Heart right ventricle (tissue), 16 donors: Measurements from ENCODE around the gene BORCS5. TPM values are rescaled to one million over a fixed set of nuclear protein-coding genes. Genes with fewer than 3 reads are reported as not detected.

Source experiments
- ATAC-seq, 8 donors: fragments of 200-7000 bp; cut with Tn5 transposase; one replicate each; pipeline ENCODE4 v1.9.1; 2020; ENCODE audit warnings: mild to moderate bottlenecking in 8 of 8, moderate library complexity in 8 of 8, moderate number of reproducible peaks in 1 of 8
- DNase-seq, 2 donors: peaks; one replicate each; pipeline ENCODE4 v3.0.0-alpha.2; 2020
- H3K27ac ChIP-seq, 10 donors: fragments of 200-600 bp; sonication (generic) in 2 of 10; one replicate each; pipeline versions ENCODE4 v1.5.0 to v1.8.0; 2020 to 2022; ENCODE audit warnings: mild to moderate bottlenecking in 3 of 10
- H3K27me3 ChIP-seq, 7 donors: fragments of 200-600 bp; one replicate each; pipeline ENCODE4 v1.8.0; 2021 to 2022; ENCODE audit warnings: mild to moderate bottlenecking in 2 of 7
- H3K36me3 ChIP-seq, 9 donors: fragments of 200-600 bp; sonication (generic) in 1 of 9; one replicate each; pipeline versions ENCODE4 v1.5.0 to v1.8.0; 2020 to 2022; ENCODE audit warnings: mild to moderate bottlenecking in 2 of 9
- H3K4me1 ChIP-seq, 9 donors: fragments of 200-600 bp; sonication (generic) in 1 of 9; one replicate each; pipeline versions ENCODE4 v1.5.0 to v1.8.0; 2020 to 2022; ENCODE audit warnings: mild to moderate bottlenecking in 4 of 9
- H3K4me3 ChIP-seq, 10 donors: fragments of 200-600 bp; sonication (generic) in 2 of 10; one replicate each; pipeline versions ENCODE4 v1.5.0 to v1.8.0; 2020 to 2022; ENCODE audit warnings: mild to moderate bottlenecking in 7 of 10, moderate library complexity in 2 of 10
- H3K9me3 ChIP-seq, 11 donors: fragments of 200-600 bp in 10 of 11; sonication (generic) in 2 of 11; one replicate each; pipeline versions ENCODE4 v1.5.0 to v1.8.0; 2013 to 2022; ENCODE audit warnings: mild to moderate bottlenecking in 2 of 11, control low read depth in 1 of 11, moderate library complexity in 1 of 11
- WGBS, 2 donors: extraction: QIAGEN DNeasy Blood & Tissue Kit; methylation state at CpG; one replicate each; pipeline ENCODE4 v1.1.7; 2013; ENCODE audit warnings: inconsistent platforms in 1 of 2; 5-methylcytosine and 5-hydroxymethylcytosine counted together
- intact Hi-C, 10 donors: fragments of 100-400 bp; cut with DNase I; formaldehyde crosslinking; loops; one replicate each; pipeline versions ENCODE4 v1.11.1 to v1.14.2; 2022
- polyA plus RNA-seq, 2 donors: library from polyadenylated mRNA; stranded (reverse); fragments of 200-250 nt; gene quantifications; one replicate each; pipeline ENCODE4 v1.2.3, GENCODE V29; 2013
- total RNA-seq, 10 donors: library from RNA; stranded (reverse); fragmentation: NEBNext Ultra II Directional in 3 of 10; extraction: Animal tissue kit (Norgen Biotek cat#: 25700) in 3 of 10; gene quantifications; one replicate each; pipeline versions ENCODE4 v1.2.1 to v1.2.4, GENCODE V29; 2021 to 2023
- TF ChIP-seq, protein P1 (sequence below), 9 donors: fragments of 200-600 bp; sonication (generic) in 2 of 9; IDR thresholded peaks; one replicate each; pipeline versions ENCODE4 v1.5.0 to v1.8.0; 2021 to 2022; ENCODE audit warnings: antibody characterized with exemption in 9 of 9, mild to moderate bottlenecking in 5 of 9, moderate library complexity in 1 of 9
- donor health status: Arrhythmogenic right ventricular cardiomyopathy.
- donor health status: ischemic (EF 13 %, LVEDD 7.1; RV severe dilation, severe dysfunction).
- donor health status: healthy with polysubstance abuse.
- donor health status: DM: no; HTN: yes; CAD: no.
- donor health status: DM: no; HTN: no; CAD: no.
- donor health status: ischemic (EF 25% LVEDD 6.9; RV normal size, moderate dysfunction).
- donor health status: ischemic (EF 25% LVEDD 5.7; RV mildly dilated, moderate dysfunction).
- donor health status: healthy.
- donor health status: DM: yes; HTN: yes; CAD: no.
- donor health status: Ischemic cardiomyopathy.
- donor health status: ischemic (EF 35%, LVEDD 5.7; RV mildly dilated, moderate dysfunction).
- donor health status: nonischemic (EF 11% LVEDD 7.7; RV severe dilation, severe dysfunction).
- donor health status: DM: yes; HTN: yes; CAD: no.
- donor health status: PGD.
- donor health status: ischemic (EF 29% LVEDD 5.4; RV normal size, mild dysfunction).
- donor health status: nonischemic (EF 23%, LVEDD 6.1; RV moderate dilation, normal function).

The BORCS5 gene
- total and polyA plus RNA-seq, 12 donors: 2.5 to 15.4 (median 11.5) TPM

GRCh38 chr12:12488296-12488695 is 131.4 kb downstream of the BORCS5 start:
- 92 to 96% methylated on average over 4 of the region's 4 CpGs for WGBS, 2 donors
- intact Hi-C loops: no loop called here
- Histone ChIP-seq H3K36me3 (peaks cover 0 to 61% (median 12%) of the 10 kb centered on the region in 9 donors), H3K9me3 (no peaks in the 10 kb centered on the region), H3K4me1 (peaks cover 0 to 12% (median 0%) of the 10 kb centered on the region in 9 donors), H3K27ac (no peak overlapping the region), H3K4me3 (no peak overlapping the region), H3K27me3 (no peaks in the 10 kb centered on the region)
- TF ChIP-seq, protein P1, sequence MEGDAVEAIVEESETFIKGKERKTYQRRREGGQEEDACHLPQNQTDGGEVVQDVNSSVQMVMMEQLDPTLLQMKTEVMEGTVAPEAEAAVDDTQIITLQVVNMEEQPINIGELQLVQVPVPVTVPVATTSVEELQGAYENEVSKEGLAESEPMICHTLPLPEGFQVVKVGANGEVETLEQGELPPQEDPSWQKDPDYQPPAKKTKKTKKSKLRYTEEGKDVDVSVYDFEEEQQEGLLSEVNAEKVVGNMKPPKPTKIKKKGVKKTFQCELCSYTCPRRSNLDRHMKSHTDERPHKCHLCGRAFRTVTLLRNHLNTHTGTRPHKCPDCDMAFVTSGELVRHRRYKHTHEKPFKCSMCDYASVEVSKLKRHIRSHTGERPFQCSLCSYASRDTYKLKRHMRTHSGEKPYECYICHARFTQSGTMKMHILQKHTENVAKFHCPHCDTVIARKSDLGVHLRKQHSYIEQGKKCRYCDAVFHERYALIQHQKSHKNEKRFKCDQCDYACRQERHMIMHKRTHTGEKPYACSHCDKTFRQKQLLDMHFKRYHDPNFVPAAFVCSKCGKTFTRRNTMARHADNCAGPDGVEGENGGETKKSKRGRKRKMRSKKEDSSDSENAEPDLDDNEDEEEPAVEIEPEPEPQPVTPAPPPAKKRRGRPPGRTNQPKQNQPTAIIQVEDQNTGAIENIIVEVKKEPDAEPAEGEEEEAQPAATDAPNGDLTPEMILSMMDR (IDR thresholded peaks at IDR 0.05): no peak
- DNase-seq (no peak), ATAC-seq (no peak)

- DNase-seq (no peak), ATAC-seq (no peak)
- H3K27me3 ChIP-seq: no peaks in the 10 kb centered on the region
- peaks cover 0 to 17% (median 0%) of the 10 kb centered on the region in 9 donors for H3K4me1 ChIP-seq
- intact Hi-C loops: no loop called here
- H3K9me3 ChIP-seq: no peaks in the 10 kb centered on the region
- TF ChIP-seq, protein P1 (IDR thresholded peaks at IDR 0.05): no peak
- peaks cover 0 to 55% (median 12%) of the 10 kb centered on the region in 9 donors for H3K36me3 ChIP-seq
- no peak overlapping the region for H3K4me3 ChIP-seq
- no peak overlapping the region for H3K27ac ChIP-seq
- WGBS, 2 donors: 98 to 99% methylated on average over 8 of the region's 8 CpGs
These were observed 132.1 kb downstream of the BORCS5 start for GRCh38 chr12:12488823-12489550.

- Histone ChIP-seq H3K4me1 (peaks cover 0 to 17% (median 0%) of the 10 kb centered on the region in 9 donors), H3K27me3 (no peaks in the 10 kb centered on the region), H3K4me3 (no peak overlapping the region), H3K27ac (no peak overlapping the region), H3K9me3 (no peaks in the 10 kb centered on the region), H3K36me3 (peaks cover 0 to 44% (median 3%) of the 10 kb centered on the region in 9 donors)
- TF ChIP-seq, protein P1 (IDR thresholded peaks at IDR 0.05): no peak
- no peak for ATAC-seq
- intact Hi-C loops: no loop called here
- no peak for DNase-seq
These were observed 134.7 kb downstream of the BORCS5 start for GRCh38 chr12:12491606-12492005.

DNA sequence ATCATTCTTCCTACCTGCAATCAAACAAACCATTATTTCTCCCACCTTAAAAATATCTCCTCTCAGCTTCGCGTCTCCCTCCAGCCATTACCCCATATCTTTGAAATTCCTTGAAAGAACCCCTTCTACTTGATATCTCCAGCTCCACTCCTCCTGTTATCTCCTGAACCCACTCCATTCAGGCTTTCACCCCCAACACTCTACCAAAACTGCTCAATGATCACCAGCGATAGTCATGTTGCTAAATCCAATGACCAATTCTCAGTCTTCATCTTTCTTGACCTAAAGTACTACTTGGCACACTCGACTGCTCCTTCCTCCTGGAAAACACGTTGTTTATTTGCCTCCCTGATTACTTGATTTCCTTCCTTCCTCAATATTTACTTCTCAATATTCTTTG is 135.7 kb downstream of the BORCS5 start:
- H3K4me1 ChIP-seq: peaks cover 0 to 17% (median 0%) of the 10 kb centered on the region in 9 donors
- TF ChIP-seq, protein P1 (IDR thresholded peaks at IDR 0.05): no peak

More for the DNA sequence above, 135.7 kb downstream of the BORCS5 start:
- intact Hi-C loops: no loop called here
- Histone ChIP-seq H3K27ac (no peak overlapping the region), H3K4me3 (no peak overlapping the region), H3K27me3 (no peaks in the 10 kb centered on the region), H3K36me3 (peaks cover 0 to 46% (median 0%) of the 10 kb centered on the region in 9 donors), H3K9me3 (no peaks in the 10 kb centered on the region)
- 78 to 84% methylated on average over 5 of the region's 5 CpGs for WGBS, 2 donors
- ATAC-seq (no peak), DNase-seq (no peak)
